Activated CD8-positive, alpha-beta T cell treated with anti-CD3 and anti-CD28 coated beads for 36 hours (primary cell): ENCODE measurements around the gene TFF3. TPM values are rescaled to one million over a fixed set of nuclear protein-coding genes. Genes with fewer than 3 reads are reported as not detected.

Source experiments
- ATAC-seq: fragments of 200-7000 bp; cut with Tn5 transposase; one replicate; pipeline ENCODE4 v1.10.0; 2021; ENCODE audit warnings: mild to moderate bottlenecking, moderate library complexity
- CTCF ChIA-PET: fragments of 350-600 bp; sonication (Branson Sonifier 250); formaldehyde crosslinking; loops from one replicate; lab custom pipeline; 2021; ENCODE audit warnings: antibody characterized with exemption; lab: Charles Lee
- POLR2A ChIA-PET: fragments of 350-600 bp; sonication (Branson Sonifier 250); formaldehyde crosslinking; loops from one replicate; lab custom pipeline; 2021; ENCODE audit warnings: antibody characterized with exemption; lab: Charles Lee
- DNase-seq: peaks from one replicate; pipeline ENCODE4 v3.0.0-alpha.2; 2020
- H3K27ac Mint-ChIP-seq: one replicate; pipeline ENCODE4 v1.8.0; 2021; ENCODE audit warnings: mild to moderate bottlenecking, mixed read lengths
- H3K27me3 Mint-ChIP-seq: one replicate; pipeline ENCODE4 v1.8.0; 2021; ENCODE audit warnings: mixed read lengths
- H3K36me3 Mint-ChIP-seq: one replicate; pipeline ENCODE4 v1.8.0; 2021; ENCODE audit warnings: low read depth, mixed read lengths
- H3K4me1 Mint-ChIP-seq: one replicate; pipeline ENCODE4 v1.8.0; 2021; ENCODE audit warnings: low read depth, mixed read lengths
- H3K4me3 Mint-ChIP-seq: one replicate; pipeline ENCODE4 v1.8.0; 2021; ENCODE audit warnings: mild to moderate bottlenecking, moderate library complexity, mixed read lengths
- H3K9me3 Mint-ChIP-seq: one replicate; pipeline ENCODE4 v1.8.0; 2021; ENCODE audit warnings: mixed read lengths
- CTCF ChIP-seq: fragments of 200-600 bp; IDR thresholded peaks from one replicate; pipeline ENCODE4 v1.8.0; 2022; ENCODE audit warnings: antibody characterized with exemption, mild to moderate bottlenecking
- intact Hi-C: fragments of 100-400 bp; cut with micrococcal nuclease; formaldehyde crosslinking; loops from one replicate; pipeline ENCODE4 v1.10.0; 2022
- total RNA-seq, 2 experiments: library from RNA; stranded (reverse); gene quantifications; one replicate each; pipeline ENCODE4 v1.2.3, GENCODE V29; 2021

Gene TFF3
- total RNA-seq, 2 experiments from 2014 or later = not detected

GRCh38 chr21:42291751-42292562, 23.3 kb downstream of the TFF3 start:
- intact Hi-C loops = no loop called here
- Mint-ChIP-seq H3K36me3 (peaks cover 4% of the 10 kb centered on the region), H3K4me1 (no peaks in the 10 kb centered on the region), H3K4me3 (no peak overlapping the region), H3K27ac (no peak overlapping the region), H3K27me3 (no peaks in the 10 kb centered on the region), H3K9me3 (no peaks in the 10 kb centered on the region)
- no peak for TF ChIP-seq CTCF
- peak; percentile 47 for ATAC-seq
- no peak for DNase-seq
- ChIA-PET POLR2A (no interaction called here), CTCF (interaction anchor here (1.5 to 1.6 kb wide), 2 partner anchors 33 to 146 kb away, joined by 6 to 7 read pairs; no protein-coding TSS in a partner anchor)

- Mint-ChIP-seq H3K9me3 (no peaks in the 10 kb centered on the region), H3K4me3 (no peak overlapping the region), H3K27ac (no peak overlapping the region), H3K36me3 (peaks cover 4% of the 10 kb centered on the region), H3K27me3 (no peaks in the 10 kb centered on the region), H3K4me1 (peaks cover 2% of the 10 kb centered on the region)
- no peak for TF ChIP-seq CTCF
- intact Hi-C loops = no loop called here
- ChIA-PET CTCF (interaction anchor here (1.5 to 1.6 kb wide), 2 partner anchors 32 to 146 kb away, joined by 6 to 7 read pairs; no protein-coding TSS in a partner anchor), POLR2A (no interaction called here)
- DNase-seq (no peak), ATAC-seq (no peak)
These were observed 24.0 kb downstream of the TFF3 start for GRCh38 chr21:42291003-42291750.

- ATAC-seq (no peak), DNase-seq (no peak)
- Mint-ChIP-seq H3K4me1 (peaks cover 8% of the 10 kb centered on the region), H3K4me3 (no peak overlapping the region), H3K27ac (no peak overlapping the region), H3K27me3 (no peaks in the 10 kb centered on the region), H3K36me3 (peaks cover 4% of the 10 kb centered on the region), H3K9me3 (no peaks in the 10 kb centered on the region)
- TF ChIP-seq CTCF = no peak
- ChIA-PET CTCF (interaction anchor here (1.5 to 1.6 kb wide), 2 partner anchors 31 to 145 kb away, joined by 6 to 7 read pairs; no protein-coding TSS in a partner anchor), POLR2A (no interaction called here)
- intact Hi-C loops = no loop called here
These were observed 24.7 kb downstream of the TFF3 start for GRCh38 chr21:42290505-42290904.

GRCh38 chr21:42289926-42290325, 25.3 kb downstream of the TFF3 start:
- DNase-seq (no peak), ATAC-seq (no peak)
- TF ChIP-seq CTCF = no peak
- intact Hi-C loops = no loop called here
- Mint-ChIP-seq H3K27ac (no peak overlapping the region), H3K4me1 (peaks cover 8% of the 10 kb centered on the region), H3K9me3 (no peaks in the 10 kb centered on the region), H3K27me3 (no peaks in the 10 kb centered on the region), H3K36me3 (peaks cover 4% of the 10 kb centered on the region), H3K4me3 (no peak overlapping the region)
- ChIA-PET CTCF (interaction anchor here (1.6 kb wide), 1 partner anchor 31 kb away, joined by 7 read pairs; no protein-coding TSS in a partner anchor), POLR2A (no interaction called here)
